Fibroblast of lung (primary cell): ENCODE data around the gene PRMT7. TPM values are rescaled to one million over a fixed set of nuclear protein-coding genes. Genes with fewer than 3 reads are reported as not detected.

Experiments
- DNase-seq, 2 donors: peaks; one replicate each; pipeline versions ENCODE4 v3.0.0 to v3.0.0-alpha.2; 2010; ENCODE audit warnings: low read depth in 2 of 2
- H2AFZ ChIP-seq: 2 replicates; pipeline ENCODE4 v1.5.1; 2012; ENCODE audit warnings: low read length, control low read depth, inconsistent platforms
- H3K27ac ChIP-seq: 2 replicates; pipeline ENCODE4 v1.5.1; 2011; ENCODE audit warnings: low read length, control low read depth; ENCODE audit not compliant: insufficient read depth
- H3K27me3 ChIP-seq: 2 replicates; pipeline ENCODE4 v1.5.1; 2011; ENCODE audit warnings: mild to moderate bottlenecking, low read length; ENCODE audit not compliant: control insufficient read depth, insufficient read depth
- H3K36me3 ChIP-seq: 2 replicates; pipeline ENCODE4 v1.5.1; 2011; ENCODE audit warnings: low read length; ENCODE audit not compliant: control insufficient read depth, insufficient read depth
- H3K4me1 ChIP-seq: 2 replicates; pipeline ENCODE4 v1.5.1; 2011; ENCODE audit warnings: low read length; ENCODE audit not compliant: control insufficient read depth, insufficient read depth; ENCODE audit errors: extremely low read depth
- H3K4me2 ChIP-seq: 2 replicates; pipeline ENCODE4 v1.5.1; 2011; ENCODE audit warnings: low read length, control low read depth; ENCODE audit not compliant: insufficient read depth; ENCODE audit errors: extremely low read depth
- H3K4me3 ChIP-seq, 4 experiments: fragments of 200-600 bp in 1 of 4; sonication (generic) in 1 of 4; replicated peaks in 1 of 4; 2 replicates each; pipeline ENCODE4 v1.5.1; 2011 to 2016; ENCODE audit warnings: low read length in 4 of 4, low read depth in 3 of 4, mild to moderate bottlenecking in 3 of 4, control low read depth in 2 of 4, inconsistent platforms in 1 of 4, mixed read lengths in 1 of 4; ENCODE audit not compliant: insufficient read depth in 1 of 4; ENCODE audit errors: control extremely low read depth in 1 of 4
- H3K79me2 ChIP-seq: 2 replicates; pipeline ENCODE4 v1.5.1; 2012; ENCODE audit warnings: mild to moderate bottlenecking, low read length, inconsistent platforms; ENCODE audit not compliant: control insufficient read depth, insufficient read depth
- H3K9ac ChIP-seq: 2 replicates; pipeline ENCODE4 v1.5.1; 2011; ENCODE audit warnings: mild to moderate bottlenecking, low read length, control low read depth; ENCODE audit not compliant: insufficient read depth
- H3K9me3 ChIP-seq: 2 replicates; pipeline ENCODE4 v1.5.1; 2012; ENCODE audit warnings: low read depth, low read length; ENCODE audit not compliant: control insufficient read depth, insufficient read depth
- H4K20me1 ChIP-seq: 2 replicates; pipeline ENCODE4 v1.5.1; 2011; ENCODE audit warnings: low read length; ENCODE audit not compliant: control insufficient read depth, insufficient read depth; ENCODE audit errors: extremely low read depth
- CTCF ChIP-seq, 2 donors: IDR thresholded peaks in 1 of 2; conservative IDR thresholded peaks in 1 of 2; 1 replicate in 1 of 2; 2 replicates in 1 of 2; pipeline ENCODE4 v1.5.1; 2011 to 2012; ENCODE audit warnings: low read length in 2 of 2, control low read depth in 1 of 2, inconsistent platforms in 1 of 2, low read depth in 1 of 2, mild to moderate bottlenecking in 1 of 2
- EZH2 ChIP-seq: IDR thresholded peaks from 2 replicates; pipeline ENCODE4 v1.5.1; 2012; ENCODE audit warnings: low read length, control low read depth, mild to moderate bottlenecking; ENCODE audit errors: missing control alignments
- polyA plus RNA-seq, 2 donors: library from polyadenylated mRNA; depleted of rRNA in 1 of 2; stranded (reverse) in 1 of 2; unstranded in 1 of 2; fragments of >200 nt; gene quantifications; 2 replicates each; pipeline ENCODE4 v1.2.1, GENCODE V29; 2011 to 2012; ENCODE audit warnings: missing spikeins in 1 of 2
- total RNA-seq: library from RNA; depleted of rRNA; stranded (reverse); fragments of >200 nt; gene quantifications from 2 replicates; pipeline ENCODE4 v1.2.1, GENCODE V29; 2014

PRMT7 gene
- total and polyA plus RNA-seq, 2 donors (not counting 1 experiment from before 2014, with no cell fraction given) = 24.0 to 39.3 TPM

- no peak overlapping the region for H3K27ac ChIP-seq
- no peak overlapping the region for H3K4me3 ChIP-seq
- H3K4me1 ChIP-seq = peaks cover 9% of the 10 kb centered on the region
- H2AFZ ChIP-seq = no peak overlapping the region
- no peaks in the 10 kb centered on the region for H3K9me3 ChIP-seq
- H3K9ac ChIP-seq = no peak overlapping the region
- H3K27me3 ChIP-seq = no peaks in the 10 kb centered on the region
- TF ChIP-seq CTCF (conservative IDR thresholded peaks at IDR 0.05 in 1 of 2, IDR thresholded peaks at IDR 0.05 in 1 of 2; ENCODE audit: low read depth in 1 of 2, low read length in 2 of 2) (no peak), EZH2 (no peak)
- no peak overlapping the region for H3K4me2 ChIP-seq
- H3K36me3 ChIP-seq = peaks cover 6% of the 10 kb centered on the region
- no peaks in the 10 kb centered on the region for H4K20me1 ChIP-seq
- DNase-seq = no peak
- H3K79me2 ChIP-seq = peaks cover 6% of the 10 kb centered on the region
Observed at GRCh38 chr16:68283346-68283745, 27.5 kb upstream of the PRMT7 start.

- Histone ChIP-seq H3K79me2 (peaks cover 6% of the 10 kb centered on the region), H2AFZ (no peak overlapping the region), H3K4me3 (no peak overlapping the region), H4K20me1 (no peaks in the 10 kb centered on the region), H3K36me3 (peaks cover 6% of the 10 kb centered on the region), H3K9ac (no peak overlapping the region), H3K27ac (no peak overlapping the region), H3K9me3 (no peaks in the 10 kb centered on the region), H3K4me2 (no peak overlapping the region), H3K4me1 (peaks cover 10% of the 10 kb centered on the region), H3K27me3 (no peaks in the 10 kb centered on the region)
- DNase-seq = peak in 1 of 2 donors; percentile 18
- no peak for TF ChIP-seq CTCF (conservative IDR thresholded peaks at IDR 0.05 in 1 of 2, IDR thresholded peaks at IDR 0.05 in 1 of 2; ENCODE audit: low read depth in 1 of 2, low read length in 2 of 2)
- no peak for TF ChIP-seq EZH2
Observed at GRCh38 chr16:68283801-68284598, 26.8 kb upstream of the PRMT7 start.

- Histone ChIP-seq H3K4me1 (peaks cover 10% of the 10 kb centered on the region), H3K36me3 (peaks cover 6% of the 10 kb centered on the region), H3K79me2 (peaks cover 6% of the 10 kb centered on the region), H3K27ac (no peak overlapping the region), H3K27me3 (no peaks in the 10 kb centered on the region), H3K9ac (no peak overlapping the region), H4K20me1 (no peaks in the 10 kb centered on the region), H3K4me2 (no peak overlapping the region), H3K9me3 (no peaks in the 10 kb centered on the region), H3K4me3 (no peak overlapping the region), H2AFZ (no peak overlapping the region)
- no peak for TF ChIP-seq CTCF (conservative IDR thresholded peaks at IDR 0.05 in 1 of 2, IDR thresholded peaks at IDR 0.05 in 1 of 2; ENCODE audit: low read depth in 1 of 2, low read length in 2 of 2)
- no peak for TF ChIP-seq EZH2
- DNase-seq = no peak
Observed at GRCh38 chr16:68284847-68285246, 26.0 kb upstream of the PRMT7 start.
